MM.1S (cell line): ENCODE results near the gene CHMP4A.

Experiments used
- DNase-seq: peaks from one replicate; pipeline ENCODE4 v3.0.0-alpha.2; 2015
- H2AFZ ChIP-seq: fragments of 300-600 bp; sonication (generic); 2 replicates; pipeline ENCODE4 v1.6.0; 2016; ENCODE audit warnings: antibody characterized with exemption, low read length
- H3F3A ChIP-seq: fragments of 300-600 bp; sonication (generic); 2 replicates; pipeline ENCODE4 v1.6.1; 2016; ENCODE audit warnings: mild to moderate bottlenecking, antibody characterized with exemption, low read length, moderate library complexity, mixed read lengths; ENCODE audit not compliant: insufficient read depth
- H3K27ac ChIP-seq: fragments of 300-600 bp; sonication (generic); 2 replicates; pipeline ENCODE4 v1.5.1; 2016; ENCODE audit warnings: mild to moderate bottlenecking, low read length
- H3K27me3 ChIP-seq: fragments of 300-600 bp; sonication (generic); replicated peaks from 2 replicates; pipeline ENCODE4 v1.6.0; 2016; ENCODE audit warnings: low read length; ENCODE audit not compliant: insufficient read depth
- H3K36me3 ChIP-seq: fragments of 300-600 bp; sonication (generic); replicated peaks from 2 replicates; pipeline ENCODE4 v1.6.1; 2016; ENCODE audit warnings: mild to moderate bottlenecking, low read length, mixed read lengths; ENCODE audit not compliant: insufficient read depth
- H3K4me1 ChIP-seq: fragments of 300-600 bp; sonication (generic); 2 replicates; pipeline ENCODE4 v1.6.1; 2016; ENCODE audit warnings: low read length, mixed read lengths
- H3K4me2 ChIP-seq: fragments of 300-600 bp; sonication (generic); 2 replicates; pipeline ENCODE4 v1.6.0; 2016; ENCODE audit warnings: low read depth, low read length
- H3K4me3 ChIP-seq: fragments of 300-600 bp; sonication (generic); 2 replicates; pipeline ENCODE4 v1.5.1; 2016; ENCODE audit warnings: low read length, mixed read lengths
- H3K79me2 ChIP-seq: fragments of 300-600 bp; sonication (generic); 2 replicates; pipeline ENCODE4 v1.6.1; 2016; ENCODE audit warnings: mixed run types, low read length, mixed read lengths
- H3K9ac ChIP-seq: fragments of 300-600 bp; sonication (generic); 2 replicates; pipeline ENCODE4 v1.6.1; 2016; ENCODE audit warnings: low read length, mixed read lengths
- H3K9me2 ChIP-seq: fragments of 300-600 bp; sonication (generic); replicated peaks from 2 replicates; pipeline ENCODE4 v1.6.1; 2016; ENCODE audit warnings: mild to moderate bottlenecking, low read length, mixed read lengths; ENCODE audit not compliant: insufficient read depth
- H3K9me3 ChIP-seq: fragments of 300-600 bp; sonication (generic); replicated peaks from 2 replicates; pipeline ENCODE4 v1.6.1; 2016; ENCODE audit warnings: mild to moderate bottlenecking, low read length, mixed read lengths; ENCODE audit not compliant: insufficient read depth
- H4K20me1 ChIP-seq: fragments of 300-600 bp; sonication (generic); 2 replicates; pipeline ENCODE4 v1.6.1; 2016; ENCODE audit warnings: mild to moderate bottlenecking, low read length, moderate library complexity, mixed read lengths; ENCODE audit not compliant: insufficient read depth
- CTCF ChIP-seq: fragments of 300-600 bp; sonication (generic); IDR thresholded peaks from 2 replicates; pipeline ENCODE4 v1.5.1; 2016; ENCODE audit warnings: antibody characterized with exemption, low read length, mixed read lengths
- EZH2 ChIP-seq: fragments of 300-600 bp; sonication (generic); optimal IDR thresholded peaks from 2 replicates; pipeline ENCODE3; 2017; ENCODE audit warnings: low read depth, mild to moderate bottlenecking, antibody characterized with exemption, low read length, mixed read lengths
- EZH2phosphoT487 ChIP-seq: fragments of 300-600 bp; sonication (generic); IDR thresholded peaks from 2 replicates; pipeline ENCODE4 v1.6.1; 2018; ENCODE audit warnings: antibody characterized with exemption, low read length

Gene CHMP4A

GRCh38 chr14:24176599-24176998 lies 36.7 kb downstream of the CHMP4A start:
- Histone ChIP-seq H3K9me3 (no peaks in the 10 kb centered on the region), H3K36me3 (no peaks in the 10 kb centered on the region), H3K79me2 (no peaks in the 10 kb centered on the region), H2AFZ (no peak overlapping the region), H3K27ac (no peak overlapping the region), H3K4me3 (no peak overlapping the region), H3K9ac (no peak overlapping the region), H3K4me1 (no peaks in the 10 kb centered on the region), H3F3A (no peaks in the 10 kb centered on the region), H3K27me3 (no peaks in the 10 kb centered on the region), H3K4me2 (no peak overlapping the region), H3K9me2 (no peaks in the 10 kb centered on the region), H4K20me1 (no peaks in the 10 kb centered on the region)
- TF ChIP-seq EZH2phosphoT487 = no peak
- no peak for TF ChIP-seq EZH2
- no peak for TF ChIP-seq CTCF
- DNase-seq = no peak

- H3K9me3 ChIP-seq = no peaks in the 10 kb centered on the region
- H3K79me2 ChIP-seq = no peaks in the 10 kb centered on the region
- no peaks in the 10 kb centered on the region for H3F3A ChIP-seq
- no peaks in the 10 kb centered on the region for H3K36me3 ChIP-seq
- no peaks in the 10 kb centered on the region for H4K20me1 ChIP-seq
- H3K4me2 ChIP-seq = no peak overlapping the region
- no peaks in the 10 kb centered on the region for H3K9me2 ChIP-seq
- H3K9ac ChIP-seq = no peak overlapping the region
- H3K4me3 ChIP-seq = no peak overlapping the region
- TF ChIP-seq EZH2phosphoT487 (no peak), EZH2 (no peak), CTCF (no peak)
- no peaks in the 10 kb centered on the region for H3K4me1 ChIP-seq
- H2AFZ ChIP-seq = no peak overlapping the region
- no peak overlapping the region for H3K27ac ChIP-seq
- no peak for DNase-seq
- no peaks in the 10 kb centered on the region for H3K27me3 ChIP-seq
Observed at GRCh38 chr14:24172871-24173281, 40.4 kb downstream of the CHMP4A start.

GRCh38 chr14:24172261-24172860 lies 40.9 kb downstream of the CHMP4A start:
- no peak overlapping the region for H3K9ac ChIP-seq
- no peaks in the 10 kb centered on the region for H3K79me2 ChIP-seq
- no peak overlapping the region for H3K4me3 ChIP-seq
- no peaks in the 10 kb centered on the region for H3K9me3 ChIP-seq
- no peaks in the 10 kb centered on the region for H3K36me3 ChIP-seq
- no peaks in the 10 kb centered on the region for H3K4me1 ChIP-seq
- H4K20me1 ChIP-seq = no peaks in the 10 kb centered on the region
- TF ChIP-seq EZH2phosphoT487 = no peak
- no peak for TF ChIP-seq CTCF
- TF ChIP-seq EZH2 = no peak
- no peak overlapping the region for H3K4me2 ChIP-seq
- H2AFZ ChIP-seq = no peak overlapping the region
- no peaks in the 10 kb centered on the region for H3F3A ChIP-seq
- no peak for DNase-seq
- no peaks in the 10 kb centered on the region for H3K27me3 ChIP-seq
- no peaks in the 10 kb centered on the region for H3K9me2 ChIP-seq
- no peak overlapping the region for H3K27ac ChIP-seq
